ENCODE data around the gene ATP8B1. TPM values are rescaled to one million over a fixed set of nuclear protein-coding genes. Genes with fewer than 3 reads are reported as not detected.

The ATP8B1 gene
- total RNA-seq, 4 donors from 2014 or later, result 21.6 to 32.1 (median 26.8) TPM

DNA sequence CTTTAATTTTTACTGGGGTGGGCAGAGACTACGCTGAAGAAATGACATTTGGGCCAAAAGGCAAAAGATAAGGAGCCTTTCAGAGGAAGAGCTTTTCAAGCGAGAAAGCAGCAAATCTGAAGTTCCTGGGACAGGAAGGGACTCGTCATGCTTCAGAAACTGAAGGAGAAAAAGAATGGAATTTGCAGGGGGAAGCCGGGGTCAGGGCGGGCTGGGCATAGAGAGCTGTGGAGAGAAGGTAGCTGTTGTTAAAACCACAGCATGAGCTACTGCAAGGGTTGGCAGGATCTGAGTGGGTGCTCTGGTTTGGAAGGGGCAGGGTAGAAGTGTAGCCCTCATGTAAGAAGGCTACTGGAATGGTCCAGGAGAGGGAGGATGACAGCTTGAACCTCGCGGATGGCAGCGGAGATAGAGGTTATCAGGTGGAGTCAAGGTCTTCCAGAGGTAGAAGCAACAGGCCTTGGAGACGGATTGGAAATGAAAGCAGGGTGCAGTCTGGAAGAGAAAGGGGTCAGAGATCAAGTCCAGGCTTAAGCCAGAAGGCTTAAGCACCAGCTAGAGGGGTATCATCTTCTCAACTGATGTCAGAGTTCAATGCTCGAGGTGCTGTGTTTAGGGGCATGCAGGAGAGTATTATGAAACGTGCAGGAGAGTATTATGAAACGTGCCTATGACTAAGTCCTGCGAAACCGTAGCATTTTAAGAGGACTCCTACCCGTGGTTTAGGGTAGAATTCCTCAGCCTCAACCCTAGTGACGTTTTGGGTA, 18.9 kb downstream of the ATP8B1 start:
- no peak overlapping the region for H3K4me3 ChIP-seq (ENCODE audit: low read depth, poor library complexity, severe bottlenecking)

DNA sequence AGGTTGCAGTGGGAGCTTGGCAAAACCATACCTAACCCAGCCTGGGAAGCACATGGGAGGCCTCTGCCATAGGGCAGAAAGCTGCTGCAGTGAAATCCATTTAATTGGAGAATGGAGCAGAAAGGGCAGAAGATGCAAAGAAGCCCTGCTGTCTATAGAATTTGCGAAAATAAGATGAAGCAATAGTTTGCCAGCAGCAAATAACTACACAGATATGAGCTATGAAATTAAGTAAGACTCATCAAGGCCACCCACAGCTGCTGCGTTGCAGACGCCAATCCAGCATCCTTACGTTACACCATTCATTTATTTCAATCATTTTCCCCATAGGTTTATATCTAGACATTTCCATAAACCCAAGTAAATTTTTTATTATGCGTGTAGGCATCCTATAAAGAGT, 21.1 kb downstream of the ATP8B1 start:
- WGBS, 2 donors, result 82 to 96% methylated on average over 5 of the region's 5 CpGs
- no peak overlapping the region for H3K4me3 ChIP-seq (ENCODE audit: low read depth, poor library complexity, severe bottlenecking)
- intact Hi-C loops (cut with DNase I; ENCODE audit: low total_unique reads), result no loop called here
- TF ChIP-seq, protein P1, sequence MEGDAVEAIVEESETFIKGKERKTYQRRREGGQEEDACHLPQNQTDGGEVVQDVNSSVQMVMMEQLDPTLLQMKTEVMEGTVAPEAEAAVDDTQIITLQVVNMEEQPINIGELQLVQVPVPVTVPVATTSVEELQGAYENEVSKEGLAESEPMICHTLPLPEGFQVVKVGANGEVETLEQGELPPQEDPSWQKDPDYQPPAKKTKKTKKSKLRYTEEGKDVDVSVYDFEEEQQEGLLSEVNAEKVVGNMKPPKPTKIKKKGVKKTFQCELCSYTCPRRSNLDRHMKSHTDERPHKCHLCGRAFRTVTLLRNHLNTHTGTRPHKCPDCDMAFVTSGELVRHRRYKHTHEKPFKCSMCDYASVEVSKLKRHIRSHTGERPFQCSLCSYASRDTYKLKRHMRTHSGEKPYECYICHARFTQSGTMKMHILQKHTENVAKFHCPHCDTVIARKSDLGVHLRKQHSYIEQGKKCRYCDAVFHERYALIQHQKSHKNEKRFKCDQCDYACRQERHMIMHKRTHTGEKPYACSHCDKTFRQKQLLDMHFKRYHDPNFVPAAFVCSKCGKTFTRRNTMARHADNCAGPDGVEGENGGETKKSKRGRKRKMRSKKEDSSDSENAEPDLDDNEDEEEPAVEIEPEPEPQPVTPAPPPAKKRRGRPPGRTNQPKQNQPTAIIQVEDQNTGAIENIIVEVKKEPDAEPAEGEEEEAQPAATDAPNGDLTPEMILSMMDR (IDR thresholded peaks at IDR 0.05), result no peak
- TF ChIP-seq POLR2A (IDR thresholded peaks at IDR 0.05), result no peak
- DNase-seq (ENCODE audit: low spot score in 2 of 2), result no peak

More for the DNA sequence above, 18.9 kb downstream of the ATP8B1 start:
- WGBS, 2 donors, result 69 to 70% methylated on average over 16 of the region's 16 CpGs
- DNase-seq (ENCODE audit: low spot score in 2 of 2), result no peak
- intact Hi-C loops (cut with DNase I; ENCODE audit: low total_unique reads), result no loop called here
- TF ChIP-seq POLR2A (IDR thresholded peaks at IDR 0.05), result no peak

DNA sequence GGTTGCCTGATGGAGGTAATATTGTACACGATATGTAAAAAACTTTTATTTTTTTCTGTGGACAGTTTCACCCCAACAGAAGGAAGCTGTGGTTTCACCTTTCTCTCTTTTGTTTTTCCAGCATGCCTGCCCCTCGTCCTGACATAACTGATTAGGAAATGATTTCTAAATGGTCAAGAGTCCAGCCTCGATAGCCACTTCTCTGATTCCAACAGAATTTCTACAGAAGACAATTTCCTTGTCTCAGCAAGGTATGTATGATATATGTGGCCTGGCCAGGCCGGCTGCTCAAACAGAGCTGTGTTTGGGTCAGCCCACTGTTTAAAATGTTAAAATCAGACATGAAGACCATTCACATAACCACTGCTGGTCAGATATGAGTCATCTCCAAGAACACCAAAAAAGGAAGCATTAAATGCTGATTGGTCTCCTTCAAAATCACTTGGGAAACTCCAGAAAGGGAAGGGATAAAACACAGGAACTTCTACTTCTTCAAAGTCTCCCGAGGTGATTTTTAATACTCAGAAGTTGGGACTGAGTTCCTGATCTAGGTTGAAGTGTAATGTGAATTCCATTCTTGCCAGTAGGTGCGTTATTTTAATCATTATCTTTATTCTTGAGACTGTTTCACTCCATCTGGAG, 22.3 kb downstream of the ATP8B1 start:
- TF ChIP-seq POLR2A (IDR thresholded peaks at IDR 0.05), result no peak
- TF ChIP-seq, protein P1 (IDR thresholded peaks at IDR 0.05), result no peak
- no peak for DNase-seq (ENCODE audit: low spot score in 2 of 2)
- 46 to 47% methylated on average over 6 of the region's 6 CpGs for WGBS, 2 donors
- H3K4me3 ChIP-seq (ENCODE audit: low read depth, poor library complexity, severe bottlenecking), result no peak overlapping the region
- intact Hi-C loops (cut with DNase I; ENCODE audit: low total_unique reads), result no loop called here

DNA sequence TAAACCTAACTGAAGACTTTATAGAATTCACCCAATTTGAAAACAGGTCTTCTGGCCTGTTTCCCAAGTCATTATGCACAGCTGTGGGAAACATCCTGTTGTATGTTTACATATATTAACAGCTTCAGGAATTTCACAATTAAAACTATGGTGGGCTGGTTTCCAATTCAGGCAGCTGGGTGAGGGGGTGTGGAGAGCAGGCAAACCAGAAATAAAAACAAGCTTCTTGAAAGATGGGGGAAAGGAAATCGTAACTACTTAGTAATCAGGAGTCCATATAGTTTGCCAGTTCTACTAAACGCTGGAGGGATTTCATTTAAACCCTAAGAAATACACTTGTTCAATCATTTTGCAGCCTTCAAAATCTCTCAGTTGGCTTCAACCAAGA, 22.8 kb downstream of the ATP8B1 start:
- no peak overlapping the region for H3K4me3 ChIP-seq (ENCODE audit: low read depth, poor library complexity, severe bottlenecking)
- DNase-seq (ENCODE audit: low spot score in 2 of 2), result no peak
- 13 to 17% methylated on average over 2 of the region's 2 CpGs for WGBS, 2 donors
- intact Hi-C loops (cut with DNase I; ENCODE audit: low total_unique reads), result no loop called here
- no peak for TF ChIP-seq POLR2A (IDR thresholded peaks at IDR 0.05)
- TF ChIP-seq, protein P1 (IDR thresholded peaks at IDR 0.05), result no peak

DNA sequence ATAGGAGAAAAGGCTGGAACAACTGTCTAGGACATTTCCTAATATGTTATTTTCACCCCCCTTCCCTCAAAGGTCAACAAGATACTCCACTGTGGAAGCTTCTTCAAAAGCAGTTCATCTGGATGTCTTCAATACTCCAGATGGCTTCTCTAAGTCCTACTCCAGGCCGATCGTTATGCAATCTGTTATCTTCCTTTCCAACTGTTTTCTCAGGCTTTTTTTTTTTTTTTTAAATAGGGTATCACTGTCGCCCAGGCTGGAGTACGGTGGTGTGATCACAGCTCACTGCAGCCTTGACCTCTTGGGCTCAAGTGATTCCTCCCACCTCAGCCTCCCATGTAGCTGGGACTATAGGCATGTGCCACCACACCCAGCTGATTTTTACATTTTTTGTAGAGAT, 26.3 kb downstream of the ATP8B1 start:
- WGBS, 2 donors, result 30 to 36% methylated on average over 4 of the region's 4 CpGs
- intact Hi-C loops (cut with DNase I; ENCODE audit: low total_unique reads), result no loop called here
- no peak for DNase-seq (ENCODE audit: low spot score in 2 of 2)
- H3K4me3 ChIP-seq (ENCODE audit: low read depth, poor library complexity, severe bottlenecking), result no peak overlapping the region
- TF ChIP-seq, protein P1 (IDR thresholded peaks at IDR 0.05), result no peak
- TF ChIP-seq POLR2A (IDR thresholded peaks at IDR 0.05), result no peak

DNA sequence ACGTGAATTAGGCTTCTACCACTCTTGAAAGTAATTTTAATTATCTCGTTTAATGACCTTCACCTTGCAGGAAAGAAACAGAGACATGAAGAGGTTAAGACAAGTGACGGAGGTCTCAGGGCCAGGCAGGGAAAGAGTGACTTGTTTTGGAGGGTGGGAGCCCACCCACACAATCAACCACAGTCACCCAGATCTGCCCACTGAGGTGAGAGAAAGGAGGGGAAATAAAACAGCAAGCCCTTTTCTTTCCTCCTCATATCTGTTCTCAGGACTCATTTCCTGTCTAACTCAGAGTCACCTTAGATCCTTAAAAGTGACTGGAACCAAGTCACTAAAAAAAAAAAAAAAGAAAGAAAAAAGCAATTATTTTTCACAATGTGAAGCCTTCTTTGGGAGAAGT, 26.8 kb downstream of the ATP8B1 start:
- TF ChIP-seq, protein P1 (IDR thresholded peaks at IDR 0.05), result no peak
- no peak for TF ChIP-seq POLR2A (IDR thresholded peaks at IDR 0.05)
- H3K4me3 ChIP-seq (ENCODE audit: low read depth, poor library complexity, severe bottlenecking), result no peak overlapping the region
- 29 to 33% methylated on average over 3 of the region's 3 CpGs for WGBS, 2 donors
- DNase-seq (ENCODE audit: low spot score in 2 of 2), result no peak
- intact Hi-C loops (cut with DNase I; ENCODE audit: low total_unique reads), result no loop called here
